Smooth muscle cell (in vitro differentiated cells): Measurements from ENCODE around the gene CX3CR1. TPM values are rescaled to one million over a fixed set of nuclear protein-coding genes. Genes with fewer than 3 reads are reported as not detected.
A peak's percentile ranks its signal among the peaks of the same experiment; 100 is the strongest.

Experiments
- DNase-seq: peaks from one replicate; lab custom pipeline; 2025; ENCODE audit not compliant: unreplicated experiment; lab: John Stamatoyannopoulos, UW
- H2AFZ ChIP-seq: fragments of 200-600 bp; sonication (generic); 2 replicates; pipeline ENCODE4 v1.6.0; 2016; ENCODE audit warnings: antibody characterized with exemption, low read depth, mild to moderate bottlenecking
- H3F3A ChIP-seq: fragments of 200-600 bp; sonication (generic); 2 replicates; pipeline ENCODE4 v1.6.0; 2017; ENCODE audit warnings: antibody characterized with exemption, low read depth
- H3K27ac ChIP-seq: fragments of 200-600 bp; sonication (generic); 2 replicates; pipeline ENCODE4 v1.5.1; 2016; ENCODE audit warnings: low read depth, mild to moderate bottlenecking
- H3K27me3 ChIP-seq: fragments of 200-600 bp; sonication (generic); 2 replicates; pipeline ENCODE4 v1.6.1; 2016; ENCODE audit warnings: low read depth, mild to moderate bottlenecking
- H3K36me3 ChIP-seq: fragments of 200-600 bp; sonication (generic); 2 replicates; pipeline ENCODE4 v1.5.1; 2016; ENCODE audit warnings: low read depth
- H3K4me1 ChIP-seq: fragments of 200-600 bp; sonication (generic); 2 replicates; pipeline ENCODE4 v1.5.1; 2016; ENCODE audit warnings: low read depth
- H3K4me2 ChIP-seq: fragments of 200-600 bp; sonication (generic); 2 replicates; pipeline ENCODE4 v1.6.0; 2016; ENCODE audit warnings: mild to moderate bottlenecking
- H3K4me3 ChIP-seq: fragments of 200-600 bp; sonication (generic); 2 replicates; pipeline ENCODE4 v1.5.1; 2016; ENCODE audit warnings: mild to moderate bottlenecking
- H3K79me2 ChIP-seq: fragments of 200-600 bp; sonication (generic); 2 replicates; pipeline ENCODE4 v1.6.0; 2016; ENCODE audit warnings: low read depth, mild to moderate bottlenecking
- H3K9ac ChIP-seq: fragments of 200-600 bp; sonication (generic); 2 replicates; pipeline ENCODE4 v1.6.0; 2016; ENCODE audit warnings: low read depth
- H3K9me3 ChIP-seq: fragments of 200-600 bp; sonication (generic); replicated peaks from 2 replicates; pipeline ENCODE4 v1.5.1; 2016; ENCODE audit warnings: low read depth
- H4K20me1 ChIP-seq: fragments of 200-600 bp; sonication (generic); 2 replicates; pipeline ENCODE4 v1.6.0; 2016; ENCODE audit warnings: low read depth
- CTCF ChIP-seq: fragments of 200-600 bp; sonication (generic); IDR thresholded peaks from 2 replicates; pipeline ENCODE4 v1.5.1; 2017; ENCODE audit warnings: borderline replicate concordance, mild to moderate bottlenecking, antibody characterized with exemption; ENCODE audit not compliant: insufficient read depth, poor library complexity, severe bottlenecking
- WGBS: methylation state at CpG from one replicate; pipeline ENCODE4 v1.1.7; 2016; ENCODE audit warnings: low lambda C conversion rate; 5-methylcytosine and 5-hydroxymethylcytosine counted together
- polyA plus RNA-seq: library from polyadenylated mRNA; unstranded; fragments of >200 nt; fragmentation: Nextera tagmentation; extraction: Ambion mirVana; gene quantifications from 2 replicates; pipeline ENCODE4 v1.2.1, GENCODE V29; 2016
- total RNA-seq: library from RNA; depleted of rRNA; stranded (reverse); fragments of >200 nt; gene quantifications from 2 replicates; pipeline ENCODE4 v1.2.3, GENCODE V29; 2014

CX3CR1 gene
- total and polyA plus RNA-seq, 2 experiments from 2014 or later = not detected

DNA sequence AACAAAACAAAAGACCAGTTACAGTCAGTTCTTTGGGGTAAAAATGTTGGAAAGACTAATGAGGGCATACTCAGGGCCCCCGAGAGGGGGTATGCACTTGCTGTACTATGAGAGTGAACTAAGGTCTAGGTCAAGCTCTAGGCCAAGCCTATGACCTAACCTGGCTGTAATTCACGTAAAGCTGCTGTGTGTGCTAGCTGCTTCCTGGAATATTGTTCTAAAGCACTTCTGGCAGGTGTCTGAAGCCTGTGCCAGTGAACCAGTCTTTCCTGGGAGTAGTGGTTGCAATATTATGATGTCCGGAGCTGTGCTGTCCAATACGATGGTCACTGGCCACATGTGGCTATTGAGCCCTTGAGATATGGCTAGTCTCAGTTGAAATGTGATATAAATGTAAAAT lies 13.1 kb upstream of the CX3CR1 start:
- TF ChIP-seq CTCF = no peak
- H3K9ac ChIP-seq = no peak overlapping the region
- H3K36me3 ChIP-seq = no peaks in the 10 kb centered on the region
- H3K4me3 ChIP-seq = no peak overlapping the region
- no peaks in the 10 kb centered on the region for H3K79me2 ChIP-seq
- H4K20me1 ChIP-seq = no peaks in the 10 kb centered on the region
- no peaks in the 10 kb centered on the region for H3K4me1 ChIP-seq
- H3F3A ChIP-seq = no peaks in the 10 kb centered on the region
- DNase-seq = no peak
- H2AFZ ChIP-seq = no peak overlapping the region
- no peaks in the 10 kb centered on the region for H3K27me3 ChIP-seq
- no peaks in the 10 kb centered on the region for H3K9me3 ChIP-seq
- WGBS = 92% methylated on average over 4 of the region's 4 CpGs
- H3K4me2 ChIP-seq = no peak overlapping the region
- H3K27ac ChIP-seq = no peak overlapping the region

DNA sequence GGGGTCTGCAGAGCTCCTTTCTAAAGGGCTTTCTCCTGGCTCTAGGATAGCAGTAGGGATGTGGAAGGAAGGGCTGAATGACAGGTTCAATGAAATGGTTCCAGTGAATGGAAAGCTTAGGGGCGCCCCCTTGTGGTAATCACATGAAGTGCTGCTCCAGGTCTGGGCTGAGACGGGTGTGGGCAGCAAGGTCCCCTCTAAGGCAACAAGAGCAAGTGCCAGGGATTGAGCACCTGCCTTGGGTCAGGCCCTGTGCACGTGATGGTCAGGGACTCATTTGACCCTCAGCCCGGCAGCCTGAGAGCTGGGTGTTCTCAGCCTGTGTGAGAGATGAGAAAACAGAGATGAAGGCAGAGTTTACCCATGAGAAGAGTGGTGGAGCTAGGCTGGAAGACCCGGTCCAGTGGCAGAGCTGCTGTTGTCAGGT lies 12.1 kb upstream of the CX3CR1 start:
- 28% methylated on average over 5 of the region's 5 CpGs for WGBS
- no peak overlapping the region for H2AFZ ChIP-seq
- H3K4me2 ChIP-seq = no peak overlapping the region
- no peaks in the 10 kb centered on the region for H3F3A ChIP-seq
- no peaks in the 10 kb centered on the region for H3K4me1 ChIP-seq
- no peak overlapping the region for H3K4me3 ChIP-seq
- H4K20me1 ChIP-seq = no peaks in the 10 kb centered on the region
- H3K79me2 ChIP-seq = no peaks in the 10 kb centered on the region
- H3K27me3 ChIP-seq = no peaks in the 10 kb centered on the region
- H3K9ac ChIP-seq = no peak overlapping the region
- TF ChIP-seq CTCF = peak; percentile 81
- no peaks in the 10 kb centered on the region for H3K9me3 ChIP-seq
- DNase-seq = peak; percentile 24
- no peaks in the 10 kb centered on the region for H3K36me3 ChIP-seq
- no peak overlapping the region for H3K27ac ChIP-seq

DNA sequence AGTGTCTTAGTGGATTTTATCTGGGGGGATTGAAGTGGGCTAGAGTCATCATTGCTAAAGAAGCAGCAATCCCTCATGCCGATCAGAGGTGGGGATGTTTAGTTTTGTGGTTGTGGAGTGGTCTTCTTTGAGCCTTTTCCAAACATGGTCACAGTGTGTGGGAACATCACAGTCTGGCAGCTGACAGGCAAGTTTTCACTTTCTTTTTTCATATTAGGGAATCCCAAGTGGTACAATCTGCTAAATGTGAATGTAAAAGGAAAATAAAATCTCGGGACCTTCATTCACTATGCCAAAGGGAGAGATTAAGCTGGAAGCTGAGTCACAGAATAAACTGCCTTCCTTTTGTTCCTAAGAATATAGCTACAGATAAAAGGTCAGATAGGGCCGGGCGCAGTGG lies 10.4 kb upstream of the CX3CR1 start:
- H3K4me2 ChIP-seq = no peak overlapping the region
- H3F3A ChIP-seq = no peaks in the 10 kb centered on the region
- no peaks in the 10 kb centered on the region for H4K20me1 ChIP-seq
- H3K4me1 ChIP-seq = no peaks in the 10 kb centered on the region
- no peaks in the 10 kb centered on the region for H3K79me2 ChIP-seq
- no peaks in the 10 kb centered on the region for H3K36me3 ChIP-seq
- H3K4me3 ChIP-seq = no peak overlapping the region
- no peak for DNase-seq
- no peaks in the 10 kb centered on the region for H3K27me3 ChIP-seq
- no peak for TF ChIP-seq CTCF
- H2AFZ ChIP-seq = no peak overlapping the region
- no peak overlapping the region for H3K27ac ChIP-seq
- no peaks in the 10 kb centered on the region for H3K9me3 ChIP-seq
- H3K9ac ChIP-seq = no peak overlapping the region
- WGBS = 74% methylated on average over 4 of the region's 4 CpGs

GRCh38 chr3:39289107-39289506 lies 9.3 kb upstream of the CX3CR1 start:
- Histone ChIP-seq H3F3A (no peaks in the 10 kb centered on the region), H2AFZ (no peak overlapping the region), H3K27me3 (no peaks in the 10 kb centered on the region), H3K36me3 (no peaks in the 10 kb centered on the region), H3K4me1 (no peaks in the 10 kb centered on the region), H3K4me2 (no peak overlapping the region), H4K20me1 (no peaks in the 10 kb centered on the region), H3K79me2 (no peaks in the 10 kb centered on the region), H3K4me3 (no peak overlapping the region), H3K27ac (no peak overlapping the region), H3K9me3 (no peaks in the 10 kb centered on the region), H3K9ac (no peak overlapping the region)
- DNase-seq = no peak
- TF ChIP-seq CTCF = no peak
- WGBS = 100% methylated on average over 4 of the region's 4 CpGs
